Fibroblast of lung (primary cell): ENCODE data around the gene OR1J4. TPM values are rescaled to one million over a fixed set of nuclear protein-coding genes. Genes with fewer than 3 reads are reported as not detected.
"Not testable (repeated sequence)": the region's sequence is repeated elsewhere in the genome, so short reads cannot be mapped to it uniquely, and the experiment has no call there.

Source experiments
- DNase-seq, 2 donors: peaks; one replicate each; pipeline versions ENCODE4 v3.0.0 to v3.0.0-alpha.2; 2010; ENCODE audit warnings: low read depth in 2 of 2
- H2AFZ ChIP-seq: 2 replicates; pipeline ENCODE4 v1.5.1; 2012; ENCODE audit warnings: low read length, control low read depth, inconsistent platforms
- H3K27ac ChIP-seq: 2 replicates; pipeline ENCODE4 v1.5.1; 2011; ENCODE audit warnings: low read length, control low read depth; ENCODE audit not compliant: insufficient read depth
- H3K27me3 ChIP-seq: 2 replicates; pipeline ENCODE4 v1.5.1; 2011; ENCODE audit warnings: mild to moderate bottlenecking, low read length; ENCODE audit not compliant: control insufficient read depth, insufficient read depth
- H3K36me3 ChIP-seq: 2 replicates; pipeline ENCODE4 v1.5.1; 2011; ENCODE audit warnings: low read length; ENCODE audit not compliant: control insufficient read depth, insufficient read depth
- H3K4me1 ChIP-seq: 2 replicates; pipeline ENCODE4 v1.5.1; 2011; ENCODE audit warnings: low read length; ENCODE audit not compliant: control insufficient read depth, insufficient read depth; ENCODE audit errors: extremely low read depth
- H3K4me2 ChIP-seq: 2 replicates; pipeline ENCODE4 v1.5.1; 2011; ENCODE audit warnings: low read length, control low read depth; ENCODE audit not compliant: insufficient read depth; ENCODE audit errors: extremely low read depth
- H3K4me3 ChIP-seq, 4 experiments: fragments of 200-600 bp in 1 of 4; sonication (generic) in 1 of 4; replicated peaks in 1 of 4; 2 replicates each; pipeline ENCODE4 v1.5.1; 2011 to 2016; ENCODE audit warnings: low read length in 4 of 4, low read depth in 3 of 4, mild to moderate bottlenecking in 3 of 4, control low read depth in 2 of 4, inconsistent platforms in 1 of 4, mixed read lengths in 1 of 4; ENCODE audit not compliant: insufficient read depth in 1 of 4; ENCODE audit errors: control extremely low read depth in 1 of 4
- H3K79me2 ChIP-seq: 2 replicates; pipeline ENCODE4 v1.5.1; 2012; ENCODE audit warnings: mild to moderate bottlenecking, low read length, inconsistent platforms; ENCODE audit not compliant: control insufficient read depth, insufficient read depth
- H3K9ac ChIP-seq: 2 replicates; pipeline ENCODE4 v1.5.1; 2011; ENCODE audit warnings: mild to moderate bottlenecking, low read length, control low read depth; ENCODE audit not compliant: insufficient read depth
- H3K9me3 ChIP-seq: 2 replicates; pipeline ENCODE4 v1.5.1; 2012; ENCODE audit warnings: low read depth, low read length; ENCODE audit not compliant: control insufficient read depth, insufficient read depth
- H4K20me1 ChIP-seq: 2 replicates; pipeline ENCODE4 v1.5.1; 2011; ENCODE audit warnings: low read length; ENCODE audit not compliant: control insufficient read depth, insufficient read depth; ENCODE audit errors: extremely low read depth
- CTCF ChIP-seq, 2 donors: IDR thresholded peaks in 1 of 2; conservative IDR thresholded peaks in 1 of 2; 1 replicate in 1 of 2; 2 replicates in 1 of 2; pipeline ENCODE4 v1.5.1; 2011 to 2012; ENCODE audit warnings: low read length in 2 of 2, control low read depth in 1 of 2, inconsistent platforms in 1 of 2, low read depth in 1 of 2, mild to moderate bottlenecking in 1 of 2
- EZH2 ChIP-seq: IDR thresholded peaks from 2 replicates; pipeline ENCODE4 v1.5.1; 2012; ENCODE audit warnings: low read length, control low read depth, mild to moderate bottlenecking; ENCODE audit errors: missing control alignments
- polyA plus RNA-seq, 2 donors: library from polyadenylated mRNA; depleted of rRNA in 1 of 2; stranded (reverse) in 1 of 2; unstranded in 1 of 2; fragments of >200 nt; gene quantifications; 2 replicates each; pipeline ENCODE4 v1.2.1, GENCODE V29; 2011 to 2012; ENCODE audit warnings: missing spikeins in 1 of 2
- total RNA-seq: library from RNA; depleted of rRNA; stranded (reverse); fragments of >200 nt; gene quantifications from 2 replicates; pipeline ENCODE4 v1.2.1, GENCODE V29; 2014

The OR1J4 gene
- total and polyA plus RNA-seq, 2 donors (not counting 1 experiment from before 2014, with no cell fraction given): 0.34 TPM; not detected in 1

GRCh38 chr9:122527193-122527592 lies 8.3 kb downstream of the OR1J4 start, which contains the start of gene OR1N1:
OR1N1 (minus strand) TSS chr9:122527293; CDS start chr9:122527293, 0 bp downstream.
- Histone ChIP-seq H3K27me3 (no peaks in the 10 kb centered on the region), H3K4me1 (no peaks in the 10 kb centered on the region), H3K27ac (no peak within 1 kb of the TSS), H3K79me2 (no peaks in the 10 kb centered on the region), H4K20me1 (no peaks in the 10 kb centered on the region), H3K4me2 (no peak within 1 kb of the TSS), H3K9me3 (no peaks in the 10 kb centered on the region), H3K36me3 (no peaks in the 10 kb centered on the region), H2AFZ (no peak within 1 kb of the TSS), H3K4me3 (no peak within 1 kb of the TSS), H3K9ac (no peak within 1 kb of the TSS)
- TF ChIP-seq CTCF (conservative IDR thresholded peaks at IDR 0.05 in 1 of 2, IDR thresholded peaks at IDR 0.05 in 1 of 2; ENCODE audit: low read depth in 1 of 2, low read length in 2 of 2): no peak
- no peak for TF ChIP-seq EZH2
- DNase-seq: no peak

- H3K36me3 ChIP-seq, H3K9me3 ChIP-seq, DNase-seq, H3K27me3 ChIP-seq, H3K4me3 ChIP-seq, H2AFZ ChIP-seq, H3K79me2 ChIP-seq, H3K4me2 ChIP-seq, H3K4me1 ChIP-seq, H3K27ac ChIP-seq, H4K20me1 ChIP-seq, H3K9ac ChIP-seq: not testable (repeated sequence)
Observed at GRCh38 chr9:122531157-122531556, 12.2 kb downstream of the OR1J4 start.

GRCh38 chr9:122536134-122536533 lies 17.2 kb downstream of the OR1J4 start:
- no peak overlapping the region for H3K4me2 ChIP-seq
- TF ChIP-seq CTCF (conservative IDR thresholded peaks at IDR 0.05 in 1 of 2, IDR thresholded peaks at IDR 0.05 in 1 of 2; ENCODE audit: low read depth in 1 of 2, low read length in 2 of 2): no peak
- TF ChIP-seq EZH2: no peak
- DNase-seq: no peak

GRCh38 chr9:122537066-122537465 lies 18.1 kb downstream of the OR1J4 start:
- H3K36me3 ChIP-seq, H3K4me1 ChIP-seq, H4K20me1 ChIP-seq, H3K4me2 ChIP-seq, DNase-seq, H2AFZ ChIP-seq, H3K27me3 ChIP-seq, H3K27ac ChIP-seq, H3K79me2 ChIP-seq, H3K9me3 ChIP-seq, H3K4me3 ChIP-seq, H3K9ac ChIP-seq: not testable (repeated sequence)

More at GRCh38 chr9:122536134-122536533, 17.2 kb downstream of the OR1J4 start:
- no peak overlapping the region for H3K4me3 ChIP-seq
- H3K27me3 ChIP-seq: no peaks in the 10 kb centered on the region
- no peaks in the 10 kb centered on the region for H3K9me3 ChIP-seq
- no peaks in the 10 kb centered on the region for H3K4me1 ChIP-seq
- no peak overlapping the region for H3K27ac ChIP-seq
- no peak overlapping the region for H3K9ac ChIP-seq
- H2AFZ ChIP-seq: no peak overlapping the region
- H3K36me3 ChIP-seq: no peaks in the 10 kb centered on the region
- H4K20me1 ChIP-seq: no peaks in the 10 kb centered on the region
- H3K79me2 ChIP-seq: no peaks in the 10 kb centered on the region
